ENCODE measurements around the gene SLC15A5.

DNA sequence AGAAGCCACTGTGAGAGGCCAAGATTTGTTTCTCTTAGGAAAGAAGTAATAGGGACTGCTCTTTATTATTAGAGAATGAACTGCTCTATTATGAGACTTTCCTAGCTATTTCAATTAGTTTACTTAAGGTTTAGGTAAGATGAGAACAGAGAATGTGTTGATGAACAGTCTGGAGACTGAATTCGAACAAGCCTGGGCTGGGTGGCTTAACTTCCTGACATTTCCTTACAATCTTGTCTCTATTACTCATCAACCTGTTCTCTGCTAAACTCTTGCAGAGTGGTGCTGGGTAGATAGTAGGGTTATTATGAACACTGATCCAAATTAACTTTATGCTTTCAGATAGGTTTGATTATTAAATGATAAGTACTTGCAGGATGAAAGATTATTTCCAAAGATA, 31.2 kb downstream of the SLC15A5 start:
- no peak for TF ChIP-seq CTCF (IDR thresholded peaks at IDR 0.05; ENCODE audit: insufficient read depth, low read length, poor library complexity, severe bottlenecking)
- TF ChIP-seq EZH2phosphoT487 (conservative IDR thresholded peaks at IDR 0.05; ENCODE audit: low read length), result no peak
